Muscle of arm (tissue), 12 donors: Measurements from ENCODE around the gene CUZD1. TPM values are rescaled to one million over a fixed set of nuclear protein-coding genes. Genes with fewer than 3 reads are reported as not detected.

Source experiments
- DNase-seq: peaks from one replicate; pipeline ENCODE4 v3.0.0-alpha.2; 2013
- polyA plus RNA-seq, 12 donors: library from polyadenylated mRNA; unstranded; fragments of 120-200 nt; gene quantifications; one replicate each; pipeline ENCODE4 v1.2.1, GENCODE V29; 2013; ENCODE audit not compliant: insufficient read length in 12 of 12

CUZD1 gene
- polyA plus RNA-seq, 12 donors = 0.82 to 2.0 (median 1.3) TPM; not detected in 2

DNA sequence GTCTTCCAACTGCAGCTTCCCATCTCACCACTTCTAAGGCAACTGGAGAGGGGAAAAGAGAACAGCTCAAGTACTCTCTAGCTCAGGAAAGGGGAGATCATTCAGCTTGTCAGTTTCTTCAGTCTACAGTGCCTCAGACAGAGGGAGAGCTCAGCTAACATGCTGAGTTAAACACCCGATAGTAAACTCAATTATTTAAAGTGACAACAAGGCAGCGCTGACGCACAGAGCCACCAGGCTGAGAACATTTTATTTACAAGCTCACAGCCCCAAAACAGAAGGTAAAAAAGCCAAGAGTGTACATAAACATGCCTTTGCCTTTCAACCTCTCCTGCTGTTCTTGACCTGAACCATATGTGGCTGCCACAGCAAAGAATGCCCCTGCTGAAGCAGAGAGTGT is 10.1 kb upstream of the CUZD1 start:
- DNase-seq = no peak

GRCh38 chr10:122854648-122855047 is 9.0 kb upstream of the CUZD1 start:
- DNase-seq = no peak

DNA sequence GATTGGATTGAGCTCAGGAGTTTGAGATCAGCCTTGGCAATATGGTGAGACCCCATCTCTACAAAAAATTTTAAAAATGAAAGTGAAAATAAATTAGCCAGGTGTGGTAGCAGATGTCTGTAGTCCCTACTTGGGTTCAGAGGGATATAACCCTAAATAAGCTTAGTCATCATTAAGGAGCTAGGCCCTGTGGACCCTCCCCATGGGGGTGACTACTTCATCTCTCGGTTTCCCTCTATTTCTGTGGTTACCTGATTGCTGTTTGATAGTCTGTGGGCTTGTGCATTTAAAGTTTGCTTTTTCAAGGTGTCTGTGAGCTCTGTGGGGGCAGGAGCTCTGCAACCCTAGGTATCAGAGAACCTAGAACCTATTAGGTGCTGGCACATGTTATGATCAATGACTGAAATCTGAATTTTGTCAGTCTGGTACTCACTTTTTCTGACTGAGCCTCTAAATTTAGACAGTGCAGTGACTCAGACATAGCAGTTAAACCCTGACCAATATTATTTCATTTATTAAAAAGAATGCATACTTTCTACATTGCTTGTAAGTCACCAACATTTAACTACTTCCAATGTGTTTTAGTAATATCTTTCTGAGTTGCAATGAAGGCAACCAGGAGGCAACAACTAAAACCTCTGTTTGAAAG is 8.1 kb upstream of the CUZD1 start:
- no peak for DNase-seq

- DNase-seq = no peak
Observed at GRCh38 chr10:122852261-122852660, 6.6 kb upstream of the CUZD1 start.

DNA sequence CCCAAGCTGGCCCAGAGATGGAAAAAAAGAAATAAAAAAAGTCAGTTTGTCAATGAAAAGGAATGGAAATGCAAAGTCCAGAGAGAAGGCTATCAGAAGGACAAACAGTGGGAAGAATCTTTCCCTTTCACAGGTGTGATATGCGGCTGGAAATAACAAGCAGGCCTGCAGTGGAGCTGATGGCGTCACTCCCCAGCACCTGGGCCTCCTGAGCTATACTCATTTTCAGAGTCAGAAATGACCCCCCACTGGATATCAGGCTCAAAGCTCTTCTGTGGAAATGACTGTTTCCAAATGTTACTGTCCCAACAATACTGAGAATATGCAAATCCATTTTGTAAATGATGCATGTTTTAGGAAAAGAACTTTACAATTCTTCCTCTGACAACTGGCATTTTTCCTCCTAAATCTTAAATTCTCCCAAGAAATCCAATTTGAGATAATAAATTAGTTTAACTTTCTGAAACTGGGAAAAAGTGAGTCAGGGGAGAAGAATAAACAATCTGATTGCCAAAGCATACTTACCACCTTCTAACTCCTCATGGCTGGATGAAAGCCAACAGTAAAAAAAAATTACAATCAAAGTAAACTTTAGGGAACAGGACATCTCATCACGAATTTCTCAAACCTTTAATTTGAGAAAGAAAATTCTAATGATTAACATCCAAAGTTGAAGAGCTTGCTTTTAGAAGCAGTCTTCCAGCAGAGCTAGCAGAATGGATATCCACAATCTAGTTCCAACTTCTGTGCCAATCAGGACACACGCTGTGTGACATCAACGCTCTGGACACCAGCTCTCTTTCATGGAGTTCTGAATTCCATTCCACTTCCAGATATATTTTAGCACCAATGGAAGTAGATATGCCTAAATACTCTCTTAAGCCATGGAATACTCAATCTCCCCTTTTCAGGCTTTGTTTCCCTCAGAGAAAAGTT is 5.3 kb upstream of the CUZD1 start:
- no peak for DNase-seq

- DNase-seq = no peak
Observed at GRCh38 chr10:122849900-122850605, 4.4 kb upstream of the CUZD1 start.

GRCh38 chr10:122849090-122849489 is 3.4 kb upstream of the CUZD1 start:
- no peak for DNase-seq

DNA sequence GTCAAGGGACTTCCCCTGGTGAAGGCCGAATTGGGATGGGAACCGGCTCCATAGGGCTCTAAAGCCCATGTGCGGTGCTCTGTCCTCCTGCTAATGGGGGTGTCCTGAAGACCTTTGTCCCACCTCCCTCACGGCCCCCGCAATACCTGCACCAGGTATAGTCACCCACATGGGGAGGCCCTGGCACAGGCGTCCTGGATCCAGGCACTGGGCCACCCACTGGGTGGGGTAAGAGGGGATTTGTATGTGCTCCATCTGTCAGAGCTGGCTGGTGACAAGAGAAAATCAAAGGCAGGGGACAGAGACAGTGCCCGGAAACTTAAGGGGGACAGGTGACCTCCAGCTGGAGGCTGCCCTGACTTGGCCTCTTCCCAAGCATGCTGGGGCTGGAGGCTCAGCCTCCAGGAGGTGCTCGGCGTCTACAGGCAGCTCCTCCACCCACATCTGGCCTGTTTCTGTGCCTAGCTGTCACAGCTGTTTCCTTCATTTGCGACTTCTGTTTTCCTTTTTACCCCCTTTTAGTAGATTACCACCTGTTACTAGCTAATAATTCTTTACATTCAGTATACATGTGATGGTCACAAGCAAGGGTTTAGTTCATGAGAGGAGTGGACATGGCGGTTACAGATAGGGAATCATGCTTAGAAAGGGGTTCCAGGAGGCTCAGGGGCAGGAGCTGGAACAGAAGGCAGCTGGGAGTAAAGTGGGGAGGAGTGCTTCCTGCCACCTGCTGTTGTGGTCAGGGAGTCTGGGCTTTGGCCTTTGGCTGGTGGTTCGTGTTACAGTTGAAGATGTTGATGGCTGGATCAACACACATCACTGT is 2.3 kb upstream of the CUZD1 start:
- no peak for DNase-seq

DNA sequence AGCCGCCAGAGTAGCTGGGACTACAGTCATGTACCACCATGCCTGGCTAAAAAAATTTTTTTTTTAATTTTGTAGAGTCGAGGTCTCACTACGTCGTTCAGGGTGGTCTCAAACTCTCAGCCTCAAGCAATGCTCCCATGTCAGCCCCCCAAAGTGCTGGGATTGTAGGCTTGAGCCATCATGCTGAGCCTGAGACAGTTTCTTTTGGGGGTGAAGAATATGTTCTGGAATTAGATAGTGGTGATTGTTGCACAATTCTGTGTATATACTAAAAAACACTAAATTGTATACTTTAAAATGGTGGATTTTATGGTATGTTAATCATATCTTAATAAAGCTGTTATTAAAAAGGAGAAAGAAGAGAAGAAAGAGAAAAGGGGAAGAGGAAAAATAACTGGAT is 1.5 kb downstream of the CUZD1 start:
- DNase-seq = no peak

DNA sequence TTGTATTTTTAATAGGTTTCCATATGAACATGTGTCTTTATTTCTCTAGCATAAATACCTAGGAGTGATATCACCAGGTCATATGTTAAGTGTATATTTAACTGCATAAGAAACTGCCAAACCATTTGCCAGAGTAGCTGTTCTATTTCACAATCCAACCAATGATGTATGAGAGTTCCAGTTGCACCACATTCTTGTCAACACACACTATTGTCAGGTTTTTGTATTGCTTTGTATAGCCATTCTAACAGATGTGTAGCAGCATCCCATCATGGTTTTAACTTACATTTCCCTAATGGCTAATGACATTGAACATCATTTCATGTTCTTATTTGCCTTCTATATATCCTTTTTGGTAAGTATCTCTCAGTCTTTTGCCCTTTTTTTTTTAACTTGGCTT is 4.1 kb downstream of the CUZD1 start:
- no peak for DNase-seq

GRCh38 chr10:122839505-122839904 is 6.2 kb downstream of the CUZD1 start:
- no peak for DNase-seq

DNA sequence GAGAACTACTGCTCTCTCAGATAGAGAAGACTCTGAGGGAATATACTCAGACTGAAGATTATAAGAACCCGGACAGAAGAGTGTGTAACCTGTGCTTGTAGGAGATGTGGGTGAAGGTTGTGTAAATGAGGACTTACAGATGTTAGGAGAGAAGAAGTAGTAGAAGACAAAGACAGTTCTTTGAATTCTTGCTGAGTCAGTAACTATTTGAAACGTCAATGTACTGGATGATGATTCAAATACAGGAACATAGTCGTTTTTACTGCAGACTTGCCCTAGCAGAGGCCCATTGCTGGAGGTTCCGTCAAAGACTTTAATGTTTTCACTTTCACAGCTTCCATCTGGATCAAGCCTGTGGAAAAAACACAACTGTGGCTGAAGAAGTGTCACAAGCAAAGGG is 6.8 kb downstream of the CUZD1 start:
- DNase-seq = no peak

DNA sequence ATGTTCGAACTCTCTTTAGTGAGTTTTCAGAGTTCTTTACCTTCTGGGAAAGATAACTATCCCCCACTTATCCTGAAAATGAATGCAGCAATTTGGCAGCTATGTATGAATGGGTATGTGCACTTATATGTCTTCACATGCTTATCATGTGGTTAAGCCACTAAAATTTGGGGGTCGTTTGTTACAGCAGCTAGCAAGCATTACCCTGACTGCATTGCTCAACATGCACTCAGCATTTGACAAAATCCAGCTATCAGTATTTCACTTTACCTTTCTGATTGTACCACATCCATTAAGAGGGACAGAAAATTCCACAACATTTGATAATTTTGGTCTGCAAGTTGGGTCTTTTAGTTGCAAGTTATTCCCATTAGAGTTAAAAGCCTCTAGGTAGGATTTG is 9.7 kb downstream of the CUZD1 start:
- DNase-seq = no peak

GRCh38 chr10:122830965-122831353 is 14.7 kb downstream of the CUZD1 start:
- no peak for DNase-seq

DNA sequence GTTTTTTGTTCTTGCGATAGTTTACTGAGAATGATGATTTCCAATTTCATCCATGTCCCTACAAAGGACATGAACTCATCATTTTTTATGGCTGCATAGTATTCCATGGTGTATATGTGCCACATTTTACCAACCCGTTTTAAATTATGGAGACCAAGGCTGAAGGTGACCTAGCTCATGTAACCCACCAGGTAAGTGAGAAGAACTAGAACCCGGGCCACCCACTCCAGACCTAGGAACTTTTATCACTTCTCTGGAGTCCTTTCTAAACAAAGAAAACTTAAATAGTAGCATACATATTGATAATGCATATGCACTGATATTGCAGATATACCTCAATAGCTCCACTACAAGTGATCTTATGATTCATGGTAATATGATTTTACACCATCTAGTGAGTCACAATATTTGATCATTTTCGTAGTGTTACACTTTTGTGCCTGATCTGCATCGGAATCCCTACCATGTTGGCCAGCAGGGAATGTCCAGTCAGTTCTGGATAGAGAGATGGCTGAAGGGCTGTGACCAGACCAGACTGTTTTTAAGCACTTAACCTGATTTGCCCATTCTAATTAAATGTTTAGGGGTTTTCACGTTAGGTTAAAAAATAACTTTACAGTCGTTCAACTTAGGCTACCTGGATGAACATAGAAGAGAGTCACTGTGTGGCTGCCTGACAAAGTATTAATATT is 15.2 kb downstream of the CUZD1 start:
- DNase-seq = no peak

GRCh38 chr10:122829454-122829853 is 16.2 kb downstream of the CUZD1 start:
- DNase-seq = no peak

GRCh38 chr10:122828716-122829255 is 16.9 kb downstream of the CUZD1 start:
- DNase-seq = no peak

DNA sequence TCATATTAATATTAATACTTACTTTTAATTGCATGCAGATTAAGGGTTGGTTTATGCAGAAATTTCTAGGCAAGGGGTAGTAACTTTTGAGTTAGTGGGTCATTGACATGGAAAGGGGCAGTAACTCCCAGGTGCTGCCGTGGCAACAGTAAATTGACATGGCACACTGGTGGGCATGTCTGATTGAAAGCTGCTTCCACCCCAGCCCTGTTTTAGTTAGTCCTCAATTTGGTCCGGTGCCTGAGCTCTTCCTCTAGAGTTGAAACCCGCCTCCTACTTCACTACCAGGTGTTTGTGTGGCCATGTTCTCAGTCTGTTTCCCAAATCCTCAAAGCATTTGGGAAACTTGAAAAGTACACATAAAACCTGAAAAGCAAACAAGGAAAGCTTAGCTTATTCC is 18.4 kb downstream of the CUZD1 start:
- DNase-seq = no peak

DNA sequence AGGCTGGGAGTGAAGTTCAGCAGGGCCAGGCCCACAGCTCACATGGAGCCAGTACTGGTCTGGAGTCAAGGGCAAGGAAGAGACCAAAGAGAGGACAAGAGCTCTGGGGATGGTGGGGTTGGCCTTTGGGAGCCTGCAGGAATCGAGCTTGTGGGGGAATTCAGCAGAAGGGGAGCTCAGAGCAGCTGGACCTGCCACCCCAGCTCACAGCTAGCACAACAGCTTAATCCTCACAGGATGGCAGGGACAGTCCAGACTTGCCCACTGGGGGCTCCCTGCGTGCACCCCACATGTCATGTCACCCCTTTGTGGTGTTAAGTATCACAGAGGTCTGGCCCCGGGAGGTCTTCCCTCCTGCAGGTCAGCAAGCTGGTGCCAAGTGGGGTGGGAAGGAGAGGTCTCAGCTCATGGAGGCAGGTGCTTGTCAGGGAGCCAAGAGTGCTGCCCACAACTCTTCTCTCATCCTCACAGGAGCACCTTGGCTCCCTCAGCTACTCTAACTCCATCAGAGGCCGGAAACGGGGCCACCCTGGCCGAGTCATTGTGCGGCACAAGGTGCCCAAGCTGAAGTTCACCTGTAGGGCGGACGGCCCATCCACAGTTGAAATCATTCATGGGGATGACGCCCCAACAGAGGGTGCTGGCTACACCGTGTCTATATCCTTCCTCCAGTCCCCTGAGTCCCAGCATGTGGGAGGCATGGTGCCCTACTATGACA is 22.5 kb downstream of the CUZD1 start:
- DNase-seq = no peak

- DNase-seq = no peak
Observed at GRCh38 chr10:122821808-122822207, 23.8 kb downstream of the CUZD1 start.
